AG10803 (cell line): Measurements from ENCODE around the gene SORL1.

Experiments used
- DNase-seq: peaks from one replicate; pipeline ENCODE4 v3.0.0; 2010; ENCODE audit warnings: low read depth
- H3K4me3 ChIP-seq: 2 replicates; pipeline ENCODE4 v1.5.1; 2011; ENCODE audit warnings: mild to moderate bottlenecking, low read length, control low read depth
- CTCF ChIP-seq: conservative IDR thresholded peaks from 2 replicates; pipeline ENCODE4 v1.5.1; 2011; ENCODE audit warnings: mild to moderate bottlenecking, low read length, control low read depth, inconsistent platforms

The SORL1 gene

GRCh38 chr11:121412711-121413415 lies 39.3 kb upstream of the SORL1 start:
- H3K4me3 ChIP-seq = no peak overlapping the region
- TF ChIP-seq CTCF = no peak
- no peak for DNase-seq

- DNase-seq = no peak
- TF ChIP-seq CTCF = no peak
Observed at GRCh38 chr11:121414141-121414913, 37.8 kb upstream of the SORL1 start.

GRCh38 chr11:121415856-121416255 lies 36.3 kb upstream of the SORL1 start:
- no peak for TF ChIP-seq CTCF
- no peak for DNase-seq
- H3K4me3 ChIP-seq = no peak overlapping the region

More at GRCh38 chr11:121414141-121414913, 37.8 kb upstream of the SORL1 start:
- no peak overlapping the region for H3K4me3 ChIP-seq

GRCh38 chr11:121417055-121417551 lies 35.0 kb upstream of the SORL1 start:
- H3K4me3 ChIP-seq = no peak overlapping the region
- DNase-seq = peak; percentile 97
- no peak for TF ChIP-seq CTCF

- DNase-seq = no peak
- no peak overlapping the region for H3K4me3 ChIP-seq
Observed at GRCh38 chr11:121417607-121418006, 34.5 kb upstream of the SORL1 start.

GRCh38 chr11:121418625-121419114 lies 33.4 kb upstream of the SORL1 start:
- DNase-seq = no peak

More at GRCh38 chr11:121417607-121418006, 34.5 kb upstream of the SORL1 start:
- TF ChIP-seq CTCF = no peak

More at GRCh38 chr11:121418625-121419114, 33.4 kb upstream of the SORL1 start:
- no peak overlapping the region for H3K4me3 ChIP-seq
- TF ChIP-seq CTCF = no peak
